Stimulated activated naive CD4-positive, alpha-beta T cell (primary cell): Measurements from ENCODE around the gene CHST9.
"Not testable (repeated sequence)": the region's sequence is repeated elsewhere in the genome, so short reads cannot be mapped to it uniquely, and the experiment has no call there.

Source experiments
- DNase-seq, 6 experiments: peaks; one replicate each; lab custom pipeline; 2025; lab: John Stamatoyannopoulos, UW

The CHST9 gene

GRCh38 chr18:27004056-27004829 lies 180.9 kb downstream of the CHST9 start:
- DNase-seq: no peak

GRCh38 chr18:26999797-27000196 lies 185.3 kb downstream of the CHST9 start:
- DNase-seq: no peak

- no peak for DNase-seq
These were observed 191.5 kb downstream of the CHST9 start for GRCh38 chr18:26993568-26993967.

GRCh38 chr18:26992926-26993325 lies 192.2 kb downstream of the CHST9 start:
- no peak for DNase-seq

GRCh38 chr18:26989842-26990241 lies 195.3 kb downstream of the CHST9 start:
- DNase-seq: no peak

- DNase-seq: no peak
These were observed 203.6 kb downstream of the CHST9 start for GRCh38 chr18:26981360-26982082.

GRCh38 chr18:26978812-26979341 lies 206.2 kb downstream of the CHST9 start:
- DNase-seq: no peak

GRCh38 chr18:26977781-26978180 lies 207.3 kb downstream of the CHST9 start:
- no peak for DNase-seq

- DNase-seq: no peak
These were observed 208.9 kb downstream of the CHST9 start for GRCh38 chr18:26976206-26976605.

- not testable (repeated sequence) for DNase-seq
These were observed 212.6 kb downstream of the CHST9 start for GRCh38 chr18:26972549-26972948.

- no peak for DNase-seq
These were observed 213.7 kb downstream of the CHST9 start for GRCh38 chr18:26971409-26971808.

GRCh38 chr18:26970637-26971036 lies 214.5 kb downstream of the CHST9 start:
- DNase-seq: no peak

- DNase-seq: no peak
These were observed 219.9 kb downstream of the CHST9 start for GRCh38 chr18:26965206-26965605.

GRCh38 chr18:26963292-26963691 lies 221.8 kb downstream of the CHST9 start:
- DNase-seq: no peak

- no peak for DNase-seq
These were observed 223.3 kb downstream of the CHST9 start for GRCh38 chr18:26961839-26962238.

GRCh38 chr18:26960911-26961310 lies 224.2 kb downstream of the CHST9 start:
- no peak for DNase-seq

GRCh38 chr18:26956863-26957262 lies 228.2 kb downstream of the CHST9 start:
- DNase-seq: no peak

- DNase-seq: no peak
These were observed 236.4 kb downstream of the CHST9 start for GRCh38 chr18:26948703-26949102.

GRCh38 chr18:26943906-26944305 lies 241.2 kb downstream of the CHST9 start:
- DNase-seq: no peak

GRCh38 chr18:26941584-26941983 lies 243.5 kb downstream of the CHST9 start:
- DNase-seq: no peak

- no peak for DNase-seq
These were observed 244.2 kb downstream of the CHST9 start for GRCh38 chr18:26940744-26941398.

GRCh38 chr18:26931659-26932058 lies 253.4 kb downstream of the CHST9 start:
- no peak for DNase-seq

- no peak for DNase-seq
These were observed 254.5 kb downstream of the CHST9 start for GRCh38 chr18:26930630-26931029.
